Suppressor macrophage treated with lipopolysaccharide for 1 hour (primary cell): Measurements from ENCODE around the gene IL10RA.

Source experiments
- DNase-seq, 3 donors: peaks; one replicate each; pipeline ENCODE4 v3.0.0-alpha.2; 2020 to 2022

The IL10RA gene

DNA sequence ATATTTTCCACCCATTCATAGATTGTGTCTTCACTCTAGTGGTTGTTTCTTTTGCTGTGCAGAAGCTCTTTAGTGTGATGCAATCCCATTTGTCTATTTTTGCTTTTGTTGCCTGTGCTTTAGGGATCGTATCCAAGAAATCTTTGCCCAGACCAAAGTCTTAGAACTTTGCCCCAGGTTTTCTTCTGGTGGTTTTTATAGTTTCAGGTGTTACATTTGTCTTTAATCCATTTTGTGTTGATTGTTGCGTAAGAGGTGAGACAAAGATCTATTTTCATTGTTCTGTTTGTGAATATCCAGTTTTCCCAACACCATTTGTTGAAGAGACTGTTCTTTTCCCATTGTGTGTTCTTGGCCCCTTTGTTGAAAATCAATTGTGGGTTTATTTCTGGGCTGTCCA lies 6.4 kb downstream of the IL10RA start:
- DNase-seq: peak in 2 of 3 donors; percentile 22 to 26

GRCh38 chr11:117993988-117994745 lies 8.0 kb downstream of the IL10RA start:
- DNase-seq: peak; percentile 77 to 83 (median 77)

DNA sequence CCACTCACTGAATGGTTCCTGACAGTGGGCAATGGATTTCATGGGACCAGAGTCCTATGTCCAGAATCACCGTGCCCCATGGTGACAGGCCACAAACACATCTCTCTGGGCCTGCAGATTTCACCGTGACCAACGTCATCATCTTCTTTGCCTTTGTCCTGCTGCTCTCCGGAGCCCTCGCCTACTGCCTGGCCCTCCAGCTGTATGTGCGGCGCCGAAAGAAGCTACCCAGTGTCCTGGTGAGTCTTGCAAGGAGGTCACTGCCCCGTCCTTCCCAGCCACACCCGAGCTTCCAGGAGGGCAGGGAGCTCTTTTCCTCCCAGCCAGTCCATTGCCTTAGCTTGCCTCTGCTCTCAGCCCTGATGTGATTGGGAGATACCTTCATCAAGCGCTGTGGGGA lies 9.3 kb downstream of the IL10RA start:
- DNase-seq: peak in 2 of 3 donors; percentile 19 to 26

DNA sequence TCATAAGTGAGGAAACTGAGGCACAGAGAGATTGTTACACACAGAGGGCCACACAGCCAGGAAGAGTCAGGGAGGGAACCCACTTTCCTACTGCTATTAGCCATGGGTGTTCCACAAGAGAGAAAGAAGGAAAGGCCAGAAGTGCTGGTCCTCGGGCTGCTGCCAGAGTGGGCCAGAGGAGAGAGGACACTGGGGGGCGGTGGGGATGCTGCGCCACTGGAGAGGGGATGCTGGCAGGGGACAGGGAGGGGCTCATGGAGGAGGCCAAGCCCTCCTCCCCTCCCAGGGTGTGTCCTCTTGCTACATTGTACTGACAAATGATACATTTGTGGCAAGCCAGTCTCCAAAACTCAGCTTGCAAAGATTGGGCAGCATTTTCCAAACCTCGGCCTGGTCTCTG lies 9.9 kb downstream of the IL10RA start:
- DNase-seq: peak; percentile 18 to 36 (median 30)

DNA sequence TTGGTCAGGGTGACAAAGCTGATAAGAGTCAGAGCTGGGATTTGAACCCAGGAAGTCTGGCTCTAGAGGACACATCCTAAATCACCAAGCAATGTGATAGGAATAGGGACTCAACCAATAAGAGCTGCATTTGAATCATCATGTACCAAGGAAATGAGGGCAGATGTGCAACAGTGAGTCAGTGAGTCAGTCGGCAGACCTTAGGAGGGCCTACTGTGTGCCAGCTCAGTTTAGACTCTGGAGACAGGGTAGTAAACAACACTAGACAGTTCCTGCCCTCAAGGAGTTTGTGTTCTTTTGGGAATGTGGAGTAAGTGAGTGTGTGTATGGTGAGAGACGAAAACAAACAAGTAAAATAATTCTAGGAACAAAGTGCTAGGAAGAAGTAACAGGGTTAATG lies 11.2 kb downstream of the IL10RA start:
- peak in 2 of 3 donors; percentile 53 to 59 for DNase-seq

DNA sequence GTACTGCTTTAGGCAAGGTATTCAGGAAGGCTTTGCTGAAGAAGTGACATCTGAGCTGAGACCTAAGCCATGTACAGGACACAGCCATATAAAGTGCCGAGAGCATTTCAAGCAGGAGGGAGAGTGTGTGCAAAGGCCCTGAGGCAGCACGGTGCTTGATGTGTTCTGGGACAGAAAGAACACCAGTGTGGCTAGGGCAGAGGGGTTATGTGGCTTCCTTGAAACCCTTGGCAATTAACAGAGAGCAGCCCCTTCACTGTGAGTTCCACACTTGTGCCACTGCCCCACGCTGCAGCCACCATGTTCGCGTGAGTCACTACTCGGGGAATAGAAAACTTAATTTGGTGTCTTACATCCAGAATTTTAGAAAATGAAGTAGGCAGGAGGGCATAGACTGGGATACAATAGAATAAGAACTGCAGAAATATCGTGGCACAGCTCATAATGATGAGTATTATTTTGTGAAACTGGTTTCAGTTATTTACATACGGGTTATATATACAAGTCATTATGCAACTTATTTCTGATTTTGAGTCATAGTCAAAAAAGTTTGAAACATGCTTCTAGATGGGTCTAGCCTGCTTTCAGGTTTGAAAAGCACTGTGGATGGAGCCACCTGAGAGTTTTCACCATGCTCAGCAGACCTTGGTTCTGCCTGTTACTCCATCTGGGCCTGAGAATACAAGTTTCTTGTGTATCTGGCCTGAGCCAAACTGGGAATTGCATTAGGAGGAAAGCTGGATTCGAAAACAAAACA lies 11.8 kb downstream of the IL10RA start:
- DNase-seq: peak in 2 of 3 donors; percentile 59 to 65

- peak in 2 of 3 donors; percentile 25 to 32 for DNase-seq
Observed at GRCh38 chr11:117998664-117999353, 12.6 kb downstream of the IL10RA start.

DNA sequence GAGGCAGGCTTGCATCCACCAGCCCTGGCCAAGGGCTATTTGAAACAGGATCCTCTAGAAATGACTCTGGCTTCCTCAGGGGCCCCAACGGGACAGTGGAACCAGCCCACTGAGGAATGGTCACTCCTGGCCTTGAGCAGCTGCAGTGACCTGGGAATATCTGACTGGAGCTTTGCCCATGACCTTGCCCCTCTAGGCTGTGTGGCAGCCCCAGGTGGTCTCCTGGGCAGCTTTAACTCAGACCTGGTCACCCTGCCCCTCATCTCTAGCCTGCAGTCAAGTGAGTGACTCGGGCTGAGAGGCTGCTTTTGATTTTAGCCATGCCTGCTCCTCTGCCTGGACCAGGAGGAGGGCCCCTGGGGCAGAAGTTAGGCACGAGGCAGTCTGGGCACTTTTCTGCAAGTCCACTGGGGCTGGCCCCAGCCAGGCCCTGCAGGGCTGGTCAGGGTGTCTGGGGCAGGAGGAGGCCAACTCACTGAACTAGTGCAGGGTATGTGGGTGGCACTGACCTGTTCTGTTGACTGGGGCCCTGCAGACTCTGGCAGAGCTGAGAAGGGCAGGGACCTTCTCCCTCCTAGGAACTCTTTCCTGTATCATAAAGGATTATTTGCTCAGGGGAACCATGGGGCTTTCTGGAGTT lies 13.3 kb downstream of the IL10RA start:
- peak; percentile 42 to 45 (median 43) for DNase-seq

GRCh38 chr11:118000067-118000849 lies 14.1 kb downstream of the IL10RA start:
- peak in 2 of 3 donors; percentile 40 to 50 for DNase-seq

DNA sequence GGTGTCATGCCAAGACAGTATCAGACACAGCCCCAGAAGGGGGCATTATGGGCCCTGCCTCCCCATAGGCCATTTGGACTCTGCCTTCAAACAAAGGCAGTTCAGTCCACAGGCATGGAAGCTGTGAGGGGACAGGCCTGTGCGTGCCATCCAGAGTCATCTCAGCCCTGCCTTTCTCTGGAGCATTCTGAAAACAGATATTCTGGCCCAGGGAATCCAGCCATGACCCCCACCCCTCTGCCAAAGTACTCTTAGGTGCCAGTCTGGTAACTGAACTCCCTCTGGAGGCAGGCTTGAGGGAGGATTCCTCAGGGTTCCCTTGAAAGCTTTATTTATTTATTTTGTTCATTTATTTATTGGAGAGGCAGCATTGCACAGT lies 14.6 kb downstream of the IL10RA start:
- DNase-seq: peak in 2 of 3 donors; percentile 33 to 43

GRCh38 chr11:118001494-118001971 lies 15.3 kb downstream of the IL10RA start:
- DNase-seq: peak in 2 of 3 donors; percentile 71 to 83

DNA sequence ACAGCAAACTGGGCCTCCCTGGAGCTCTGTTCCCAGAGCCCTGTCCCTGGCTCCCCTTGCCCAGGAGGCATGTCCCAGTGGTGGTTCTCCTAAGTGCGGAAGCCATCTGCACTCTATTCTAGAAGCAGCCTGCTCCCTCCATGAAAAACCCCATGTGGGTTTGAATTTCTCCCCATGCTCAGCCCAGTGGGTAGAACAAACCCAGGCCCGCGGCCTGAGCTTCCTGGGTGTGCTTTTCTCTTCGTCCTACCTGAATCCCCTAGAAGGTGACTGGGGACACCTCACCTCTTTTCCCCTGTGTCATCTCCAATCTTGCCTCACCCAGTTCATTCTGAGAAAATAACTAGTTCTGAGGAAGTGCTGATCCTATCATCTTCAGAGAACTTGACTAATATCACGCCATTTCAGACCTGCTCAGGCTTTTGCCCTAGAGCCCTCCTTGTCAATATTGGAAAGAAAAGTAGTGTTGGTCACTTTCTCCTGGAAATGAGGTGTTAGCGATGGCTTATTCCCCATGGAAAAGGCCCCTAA lies 15.9 kb downstream of the IL10RA start:
- DNase-seq: peak in 2 of 3 donors; percentile 72 to 81

- peak; percentile 91 to 99 (median 96) for DNase-seq
Observed at GRCh38 chr11:118002541-118003423, 16.6 kb downstream of the IL10RA start.

GRCh38 chr11:118003456-118003855 lies 17.3 kb downstream of the IL10RA start:
- DNase-seq: peak in 1 of 3 donors; percentile 38

GRCh38 chr11:118004543-118005223 lies 18.5 kb downstream of the IL10RA start:
- DNase-seq: peak in 2 of 3 donors; percentile 47 to 52

DNA sequence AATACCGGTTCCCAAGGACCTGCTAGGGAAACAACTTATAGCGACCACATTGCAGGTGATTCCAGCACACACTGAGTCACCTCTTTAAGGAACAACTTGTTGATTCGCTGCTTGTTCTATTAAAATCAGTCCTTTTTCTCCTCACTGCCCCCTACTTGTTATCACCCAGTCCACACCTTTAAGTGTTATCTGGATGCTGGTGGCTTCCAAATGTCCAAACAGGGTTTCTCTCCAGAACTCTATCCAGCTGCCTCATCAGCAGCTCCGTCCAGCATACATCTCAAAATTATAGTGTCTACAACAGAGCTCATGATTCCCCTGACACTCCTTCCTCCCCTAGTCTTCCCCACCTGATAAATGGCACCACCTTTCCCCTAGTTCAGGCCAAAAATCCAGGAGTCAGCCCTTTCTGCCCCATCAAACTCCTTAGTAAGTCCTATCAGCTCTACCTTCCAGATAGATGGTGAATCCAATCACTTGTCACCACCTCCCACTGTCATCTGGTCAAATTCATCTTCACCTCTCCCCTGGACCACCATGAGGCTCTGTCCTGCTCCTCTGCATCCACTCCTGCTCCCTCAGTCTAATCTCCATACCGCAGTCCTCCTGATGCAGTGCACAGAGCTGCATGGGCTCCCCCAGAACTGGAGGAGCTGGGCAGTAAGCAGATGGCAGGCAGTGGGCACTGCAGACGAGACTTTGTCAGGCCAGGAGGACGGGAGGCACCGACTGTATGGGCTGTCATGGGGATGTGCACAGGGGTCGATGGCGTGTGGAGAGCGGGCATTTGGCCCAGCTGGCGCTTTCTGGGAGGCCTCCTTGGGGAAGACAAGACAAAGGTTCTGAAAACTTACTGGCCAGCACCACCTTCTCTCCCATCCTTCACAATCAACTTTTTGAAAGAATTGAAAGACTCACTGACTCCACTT lies 19.3 kb downstream of the IL10RA start:
- peak in 2 of 3 donors; percentile 28 to 42 for DNase-seq

GRCh38 chr11:118006153-118006534 lies 19.9 kb downstream of the IL10RA start:
- DNase-seq: peak; percentile 38 to 49 (median 41)

DNA sequence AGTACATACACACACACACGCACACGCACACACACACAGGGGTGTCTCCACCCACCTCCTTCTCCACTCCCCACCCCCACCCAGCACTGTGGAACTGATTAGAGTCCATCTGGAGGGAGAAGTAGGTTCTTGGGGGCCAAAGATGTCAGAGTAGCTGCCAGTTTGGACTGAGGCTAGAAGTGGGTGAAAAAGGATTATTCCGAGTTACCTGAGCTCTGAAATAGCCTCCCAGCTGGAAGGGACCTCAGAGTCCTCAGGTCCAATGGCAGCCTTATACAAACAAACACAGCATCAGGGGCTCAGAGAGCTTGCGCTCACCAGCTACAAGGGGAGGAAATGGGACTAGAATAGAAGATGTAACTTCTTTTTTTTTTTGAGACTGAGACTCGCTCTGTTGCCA lies 20.8 kb downstream of the IL10RA start:
- DNase-seq: peak; percentile 33 to 47 (median 45)
